Activated naive CD4-positive, alpha-beta T cell treated with anti-CD3 and anti-CD28 coated beads, Interleukin-2, amount 50 U/mL, for 24 hours (primary cell): ENCODE results near the gene CNBD2.
A peak's percentile ranks its signal among the peaks of the same experiment; 100 is the strongest.
"Not testable (repeated sequence)": the region's sequence is repeated elsewhere in the genome, so short reads cannot be mapped to it uniquely, and the experiment has no call there.

Experiments used
- H3K27ac Mint-ChIP-seq: one replicate; pipeline ENCODE4 v1.8.0; 2021; ENCODE audit warnings: mild to moderate bottlenecking, mixed read lengths
- H3K27me3 Mint-ChIP-seq: one replicate; pipeline ENCODE4 v1.8.0; 2021; ENCODE audit warnings: mixed read lengths
- H3K36me3 Mint-ChIP-seq: one replicate; pipeline ENCODE4 v1.8.0; 2021; ENCODE audit warnings: mixed read lengths
- H3K4me1 Mint-ChIP-seq: one replicate; pipeline ENCODE4 v1.8.0; 2021; ENCODE audit warnings: mixed read lengths
- H3K4me3 Mint-ChIP-seq: one replicate; pipeline ENCODE4 v1.8.0; 2021; ENCODE audit warnings: mild to moderate bottlenecking, mixed read lengths
- H3K9me3 Mint-ChIP-seq: one replicate; pipeline ENCODE4 v1.8.0; 2021; ENCODE audit warnings: mixed read lengths

Gene CNBD2

GRCh38 chr20:35956616-35957015, 11.8 kb upstream of the CNBD2 start:
- no peaks in the 10 kb centered on the region for H3K9me3 Mint-ChIP-seq
- peaks cover 17% of the 10 kb centered on the region for H3K4me1 Mint-ChIP-seq
- H3K4me3 Mint-ChIP-seq = no peak overlapping the region
- H3K36me3 Mint-ChIP-seq = peaks cover 1% of the 10 kb centered on the region
- no peaks in the 10 kb centered on the region for H3K27me3 Mint-ChIP-seq
- H3K27ac Mint-ChIP-seq = peak overlapping the region; percentile 33

GRCh38 chr20:35959291-35959690, 9.1 kb upstream of the CNBD2 start:
- H3K36me3 Mint-ChIP-seq, H3K27me3 Mint-ChIP-seq, H3K4me3 Mint-ChIP-seq, H3K9me3 Mint-ChIP-seq, H3K27ac Mint-ChIP-seq, H3K4me1 Mint-ChIP-seq: not testable (repeated sequence)

GRCh38 chr20:35963878-35964277, 4.5 kb upstream of the CNBD2 start:
- peaks cover 4% of the 10 kb centered on the region for H3K4me1 Mint-ChIP-seq
- no peaks in the 10 kb centered on the region for H3K27me3 Mint-ChIP-seq
- no peaks in the 10 kb centered on the region for H3K36me3 Mint-ChIP-seq
- no peak overlapping the region for H3K27ac Mint-ChIP-seq
- no peaks in the 10 kb centered on the region for H3K9me3 Mint-ChIP-seq
- H3K4me3 Mint-ChIP-seq = no peak overlapping the region

- Mint-ChIP-seq H3K4me3 (no peak overlapping the region), H3K27me3 (no peaks in the 10 kb centered on the region), H3K27ac (no peak overlapping the region), H3K36me3 (no peaks in the 10 kb centered on the region), H3K9me3 (no peaks in the 10 kb centered on the region), H3K4me1 (peaks cover 4% of the 10 kb centered on the region)
These were observed 540 bp downstream of the CNBD2 start for GRCh38 chr20:35968930-35969329.

- H3K9me3 Mint-ChIP-seq = no peaks in the 10 kb centered on the region
- H3K4me1 Mint-ChIP-seq = no peaks in the 10 kb centered on the region
- no peak overlapping the region for H3K4me3 Mint-ChIP-seq
- no peaks in the 10 kb centered on the region for H3K36me3 Mint-ChIP-seq
- no peaks in the 10 kb centered on the region for H3K27me3 Mint-ChIP-seq
- H3K27ac Mint-ChIP-seq = no peak overlapping the region
These were observed 3.6 kb downstream of the CNBD2 start for GRCh38 chr20:35971981-35972380.

- Mint-ChIP-seq H3K36me3 (no peaks in the 10 kb centered on the region), H3K4me1 (no peaks in the 10 kb centered on the region), H3K27ac (no peak overlapping the region)
These were observed 4.1 kb downstream of the CNBD2 start for GRCh38 chr20:35972462-35972861.

GRCh38 chr20:35974256-35974655, 5.9 kb downstream of the CNBD2 start:
- no peaks in the 10 kb centered on the region for H3K9me3 Mint-ChIP-seq
- H3K4me1 Mint-ChIP-seq = no peaks in the 10 kb centered on the region
- peak overlapping the region; percentile 49 for H3K27ac Mint-ChIP-seq
- H3K4me3 Mint-ChIP-seq = no peak overlapping the region
- H3K27me3 Mint-ChIP-seq = no peaks in the 10 kb centered on the region
- no peaks in the 10 kb centered on the region for H3K36me3 Mint-ChIP-seq

More at GRCh38 chr20:35972462-35972861, 4.1 kb downstream of the CNBD2 start:
- Mint-ChIP-seq H3K9me3 (no peaks in the 10 kb centered on the region), H3K4me3 (no peak overlapping the region), H3K27me3 (no peaks in the 10 kb centered on the region)

- Mint-ChIP-seq H3K36me3 (no peaks in the 10 kb centered on the region), H3K4me1 (no peaks in the 10 kb centered on the region), H3K27ac (no peak overlapping the region), H3K9me3 (no peaks in the 10 kb centered on the region), H3K4me3 (no peak overlapping the region), H3K27me3 (no peaks in the 10 kb centered on the region)
These were observed 7.4 kb downstream of the CNBD2 start for GRCh38 chr20:35975576-35976373.

GRCh38 chr20:35978041-35978513, 9.7 kb downstream of the CNBD2 start:
- no peaks in the 10 kb centered on the region for H3K9me3 Mint-ChIP-seq
- no peaks in the 10 kb centered on the region for H3K36me3 Mint-ChIP-seq
- no peak overlapping the region for H3K4me3 Mint-ChIP-seq
- H3K27me3 Mint-ChIP-seq = no peaks in the 10 kb centered on the region
- H3K27ac Mint-ChIP-seq = no peak overlapping the region
- H3K4me1 Mint-ChIP-seq = no peaks in the 10 kb centered on the region

GRCh38 chr20:35979544-35979943, 11.2 kb downstream of the CNBD2 start:
- H3K4me3 Mint-ChIP-seq = no peak overlapping the region
- no peaks in the 10 kb centered on the region for H3K9me3 Mint-ChIP-seq
- no peaks in the 10 kb centered on the region for H3K27me3 Mint-ChIP-seq
- H3K27ac Mint-ChIP-seq = no peak overlapping the region
- no peaks in the 10 kb centered on the region for H3K4me1 Mint-ChIP-seq
- H3K36me3 Mint-ChIP-seq = no peaks in the 10 kb centered on the region

- H3K4me3 Mint-ChIP-seq = no peak overlapping the region
- no peak overlapping the region for H3K27ac Mint-ChIP-seq
- H3K27me3 Mint-ChIP-seq = no peaks in the 10 kb centered on the region
- H3K36me3 Mint-ChIP-seq = no peaks in the 10 kb centered on the region
- H3K4me1 Mint-ChIP-seq = no peaks in the 10 kb centered on the region
- no peaks in the 10 kb centered on the region for H3K9me3 Mint-ChIP-seq
These were observed 13.6 kb downstream of the CNBD2 start for GRCh38 chr20:35981969-35982368.

GRCh38 chr20:35984382-35984781, 16.0 kb downstream of the CNBD2 start:
- H3K4me1 Mint-ChIP-seq = no peaks in the 10 kb centered on the region
- H3K9me3 Mint-ChIP-seq = no peaks in the 10 kb centered on the region
- no peak overlapping the region for H3K4me3 Mint-ChIP-seq
- H3K27me3 Mint-ChIP-seq = no peaks in the 10 kb centered on the region
- H3K36me3 Mint-ChIP-seq = no peaks in the 10 kb centered on the region
- H3K27ac Mint-ChIP-seq = no peak overlapping the region

- no peaks in the 10 kb centered on the region for H3K4me1 Mint-ChIP-seq
- H3K9me3 Mint-ChIP-seq = no peaks in the 10 kb centered on the region
- H3K27me3 Mint-ChIP-seq = no peaks in the 10 kb centered on the region
- no peak overlapping the region for H3K4me3 Mint-ChIP-seq
- no peaks in the 10 kb centered on the region for H3K36me3 Mint-ChIP-seq
- H3K27ac Mint-ChIP-seq = no peak overlapping the region
These were observed 17.4 kb downstream of the CNBD2 start for GRCh38 chr20:35985806-35986205.

- Mint-ChIP-seq H3K9me3 (no peaks in the 10 kb centered on the region), H3K27me3 (peaks cover 1% of the 10 kb centered on the region), H3K36me3 (no peaks in the 10 kb centered on the region), H3K4me3 (no peak overlapping the region), H3K4me1 (peaks cover 6% of the 10 kb centered on the region), H3K27ac (no peak overlapping the region)
These were observed 20.6 kb downstream of the CNBD2 start for GRCh38 chr20:35988910-35989463.

GRCh38 chr20:35991142-35991771, 22.9 kb downstream of the CNBD2 start:
- Mint-ChIP-seq H3K4me1 (peaks cover 6% of the 10 kb centered on the region), H3K36me3 (no peaks in the 10 kb centered on the region), H3K27ac (no peak overlapping the region), H3K4me3 (no peak overlapping the region), H3K27me3 (peaks cover 1% of the 10 kb centered on the region), H3K9me3 (no peaks in the 10 kb centered on the region)

GRCh38 chr20:35992713-35993335, 24.4 kb downstream of the CNBD2 start:
- Mint-ChIP-seq H3K9me3 (no peaks in the 10 kb centered on the region), H3K4me3 (no peak overlapping the region), H3K36me3 (no peaks in the 10 kb centered on the region), H3K27me3 (peaks cover 1% of the 10 kb centered on the region), H3K4me1 (peaks cover 6% of the 10 kb centered on the region), H3K27ac (no peak overlapping the region)
